Measurements from ENCODE around the gene MYRFL. TPM values are rescaled to one million over a fixed set of nuclear protein-coding genes. Genes with fewer than 3 reads are reported as not detected.

The MYRFL gene
- total RNA-seq (2.3 and 4.2 TPM in 2 replicates), polyA plus RNA-seq (2.3 and 2.7 TPM in 2 replicates)

DNA sequence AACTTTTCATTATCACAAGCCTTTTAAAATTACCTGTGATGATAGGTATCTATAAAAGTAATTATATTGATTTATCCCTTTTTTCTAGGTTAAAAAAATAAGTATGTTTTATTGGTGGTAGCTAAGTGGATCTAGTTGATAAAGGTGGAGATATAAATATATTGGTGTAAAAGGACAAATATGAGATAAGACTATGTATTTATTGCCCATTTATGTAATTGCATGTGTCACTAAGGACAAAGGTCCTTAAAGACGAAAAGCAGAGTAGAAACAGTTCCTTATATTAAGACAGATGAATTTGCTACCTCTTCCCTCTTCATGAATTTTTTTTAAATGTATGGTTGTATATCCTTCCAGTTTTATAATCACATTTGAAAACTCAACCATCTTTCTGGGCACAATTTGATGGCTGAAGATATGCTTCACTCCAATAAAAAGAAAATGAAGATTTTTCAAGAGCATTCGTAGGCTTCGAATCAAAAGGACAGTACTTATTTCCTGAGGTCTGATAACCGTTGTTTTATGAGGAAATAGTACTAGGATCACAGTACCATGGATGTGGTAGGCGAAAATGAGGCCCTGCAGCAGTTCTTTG is at the start of gene MYRFL:
MYRFL (plus strand) TSS at position 262 of the 595 bp plus-strand sequence; CDS start at position 553, 291 bp downstream.
- Histone ChIP-seq H3K4me2 (peak within 1 kb of the TSS; percentile 33), H3K27ac (peak within 1 kb of the TSS; percentile 32)
- 73% methylated on average over 5 of the region's 5 CpGs for WGBS (ENCODE audit: low lambda C conversion rate, missing lambda C conversion rate)

DNA sequence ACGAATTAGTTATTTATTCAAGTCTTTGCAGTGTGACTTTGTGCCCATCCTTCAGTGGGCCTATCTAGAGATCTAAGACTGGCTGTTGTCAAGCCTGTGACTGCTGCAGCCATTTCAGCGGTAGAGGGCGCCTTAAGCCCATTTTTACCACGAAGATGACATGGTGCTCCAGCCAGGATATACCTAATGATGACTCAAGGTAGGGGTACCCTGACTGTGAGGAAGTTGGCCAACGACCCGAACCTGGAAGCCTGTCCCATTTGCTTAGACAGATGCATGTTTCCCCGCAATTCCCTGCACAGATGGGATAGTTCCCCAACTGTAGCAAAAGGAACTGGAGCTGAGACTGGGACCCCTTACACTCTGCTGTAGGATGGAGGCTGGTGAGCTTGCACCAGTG is 45.1 kb upstream of the MYRFL start:
- Histone ChIP-seq H3K79me2 (peaks cover 3% of the 10 kb centered on the region), H3K36me3 (replicated peaks; ENCODE audit: insufficient read depth, low read depth) (no peaks in the 10 kb centered on the region), H3K4me3 (no peak overlapping the region), H3K4me1 (ENCODE audit: insufficient read depth) (no peaks in the 10 kb centered on the region), H4K20me1 (ENCODE audit: insufficient read depth, poor library complexity, severe bottlenecking) (no peaks in the 10 kb centered on the region), H3K27me3 (no peaks in the 10 kb centered on the region), H3K9me2 (replicated peaks; ENCODE audit: insufficient read depth) (no peaks in the 10 kb centered on the region), H3K27ac (no peak overlapping the region), H2AFZ (no peak overlapping the region), H3K9me3 (ENCODE audit: low read depth) (no peaks in the 10 kb centered on the region), H3K4me2 (no peak overlapping the region)
- WGBS (ENCODE audit: low lambda C conversion rate, missing lambda C conversion rate), result 68% methylated on average over 7 of the region's 7 CpGs
- TF ChIP-seq EZH2 (IDR thresholded peaks at IDR 0.05; ENCODE audit: borderline replicate concordance) (no peak), EZH2phosphoT487 (IDR thresholded peaks at IDR 0.05; ENCODE audit: low read depth, severe bottlenecking, unreplicated experiment) (no peak)
- TF ChIP-seq, protein P1, sequence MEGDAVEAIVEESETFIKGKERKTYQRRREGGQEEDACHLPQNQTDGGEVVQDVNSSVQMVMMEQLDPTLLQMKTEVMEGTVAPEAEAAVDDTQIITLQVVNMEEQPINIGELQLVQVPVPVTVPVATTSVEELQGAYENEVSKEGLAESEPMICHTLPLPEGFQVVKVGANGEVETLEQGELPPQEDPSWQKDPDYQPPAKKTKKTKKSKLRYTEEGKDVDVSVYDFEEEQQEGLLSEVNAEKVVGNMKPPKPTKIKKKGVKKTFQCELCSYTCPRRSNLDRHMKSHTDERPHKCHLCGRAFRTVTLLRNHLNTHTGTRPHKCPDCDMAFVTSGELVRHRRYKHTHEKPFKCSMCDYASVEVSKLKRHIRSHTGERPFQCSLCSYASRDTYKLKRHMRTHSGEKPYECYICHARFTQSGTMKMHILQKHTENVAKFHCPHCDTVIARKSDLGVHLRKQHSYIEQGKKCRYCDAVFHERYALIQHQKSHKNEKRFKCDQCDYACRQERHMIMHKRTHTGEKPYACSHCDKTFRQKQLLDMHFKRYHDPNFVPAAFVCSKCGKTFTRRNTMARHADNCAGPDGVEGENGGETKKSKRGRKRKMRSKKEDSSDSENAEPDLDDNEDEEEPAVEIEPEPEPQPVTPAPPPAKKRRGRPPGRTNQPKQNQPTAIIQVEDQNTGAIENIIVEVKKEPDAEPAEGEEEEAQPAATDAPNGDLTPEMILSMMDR (IDR thresholded peaks at IDR 0.05; ENCODE audit: poor library complexity), result peak; percentile 21
- no peak for DNase-seq (ENCODE audit: low spot score)

More for the DNA sequence above, at the start of gene MYRFL:
- Histone ChIP-seq H2AFZ (no peak within 1 kb of the TSS), H3K4me1 (ENCODE audit: insufficient read depth) (no peaks in the 10 kb centered on the region), H3K4me3 (no peak within 1 kb of the TSS), H4K20me1 (ENCODE audit: insufficient read depth, poor library complexity, severe bottlenecking) (no peaks in the 10 kb centered on the region), H3K9me2 (replicated peaks; ENCODE audit: insufficient read depth) (no peaks in the 10 kb centered on the region), H3K36me3 (replicated peaks; ENCODE audit: insufficient read depth, low read depth) (no peaks in the 10 kb centered on the region), H3K9me3 (ENCODE audit: low read depth) (no peaks in the 10 kb centered on the region), H3K27me3 (no peaks in the 10 kb centered on the region), H3K79me2 (no peaks in the 10 kb centered on the region)
- DNase-seq (ENCODE audit: low spot score), result no peak
- TF ChIP-seq EZH2phosphoT487 (IDR thresholded peaks at IDR 0.05; ENCODE audit: low read depth, severe bottlenecking, unreplicated experiment) (no peak), EZH2 (IDR thresholded peaks at IDR 0.05; ENCODE audit: borderline replicate concordance) (no peak)
- TF ChIP-seq, protein P1 (IDR thresholded peaks at IDR 0.05; ENCODE audit: poor library complexity), result no peak

DNA sequence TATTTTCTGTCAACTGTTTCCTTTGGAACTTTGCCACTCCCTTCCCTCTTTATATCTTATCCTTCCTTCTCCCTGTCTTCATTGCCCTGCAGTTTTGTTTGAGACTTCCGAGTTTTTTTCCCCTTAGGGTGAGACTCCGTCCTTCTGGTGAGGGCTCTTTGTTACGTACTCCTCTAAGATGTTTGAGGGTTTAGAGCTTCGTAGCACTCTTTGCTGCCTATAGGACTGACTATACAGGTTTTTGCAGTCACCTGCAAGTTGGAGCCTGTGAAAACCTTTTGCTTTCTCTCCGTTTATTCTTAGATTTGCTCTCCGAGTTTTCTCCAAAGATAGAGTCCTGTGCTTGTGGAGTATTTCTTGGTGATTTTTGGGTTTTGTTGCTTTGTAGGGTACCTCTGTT is 41.7 kb upstream of the MYRFL start:
- WGBS (ENCODE audit: low lambda C conversion rate, missing lambda C conversion rate), result 93% methylated on average over 6 of the region's 6 CpGs
- Histone ChIP-seq H3K27ac (no peak overlapping the region), H2AFZ (no peak overlapping the region), H3K27me3 (no peaks in the 10 kb centered on the region), H3K36me3 (replicated peaks; ENCODE audit: insufficient read depth, low read depth) (no peaks in the 10 kb centered on the region), H3K9me3 (ENCODE audit: low read depth) (no peaks in the 10 kb centered on the region), H3K4me3 (no peak overlapping the region), H3K4me2 (no peak overlapping the region), H3K79me2 (peaks cover 3% of the 10 kb centered on the region), H3K4me1 (ENCODE audit: insufficient read depth) (no peaks in the 10 kb centered on the region), H3K9me2 (replicated peaks; ENCODE audit: insufficient read depth) (no peaks in the 10 kb centered on the region), H4K20me1 (ENCODE audit: insufficient read depth, poor library complexity, severe bottlenecking) (no peaks in the 10 kb centered on the region)
- TF ChIP-seq, protein P1 (IDR thresholded peaks at IDR 0.05; ENCODE audit: poor library complexity), result no peak
- TF ChIP-seq EZH2phosphoT487 (IDR thresholded peaks at IDR 0.05; ENCODE audit: low read depth, severe bottlenecking, unreplicated experiment) (no peak), EZH2 (IDR thresholded peaks at IDR 0.05; ENCODE audit: borderline replicate concordance) (no peak)
- DNase-seq (ENCODE audit: low spot score), result no peak

All from hepatocyte (in vitro differentiated cells).